DOHH2 (cell line): ENCODE measurements around the gene TAF1B.

ENCODE experiments used
- CTCF ChIP-seq: fragments of 200-600 bp; sonication (generic); IDR thresholded peaks from one replicate; pipeline ENCODE4 v1.5.1; 2014; ENCODE audit warnings: antibody characterized with exemption, mild to moderate bottlenecking, low read depth, low read length; ENCODE audit not compliant: poor library complexity, severe bottlenecking
- EZH2phosphoT487 ChIP-seq: fragments of 200-600 bp; sonication (generic); IDR thresholded peaks from 2 replicates; pipeline ENCODE4 v1.6.1; 2017; ENCODE audit warnings: borderline replicate concordance, mild to moderate bottlenecking, antibody characterized with exemption, low read length, moderate library complexity, mixed read lengths

GRCh38 chr2:9808334-9809063 lies 34.8 kb upstream of the TAF1B start:
- TF ChIP-seq CTCF (no peak), EZH2phosphoT487 (no peak)
